Cardiac muscle cell (in vitro differentiated cells and primary cell): ENCODE data around the gene FHOD1. TPM values are rescaled to one million over a fixed set of nuclear protein-coding genes. Genes with fewer than 3 reads are reported as not detected.

Source experiments
- DNase-seq, 2 donors: peaks; one replicate each; pipeline versions ENCODE4 v3.0.0 to v3.0.0-alpha.2; 2010 to 2017; ENCODE audit warnings: low read depth in 1 of 2, low spot score in 1 of 2
- H3K27ac ChIP-seq: fragments of 200-600 bp; sonication (generic); 2 replicates; pipeline ENCODE4 v1.5.1; 2016
- H3K27me3 ChIP-seq: fragments of 200-600 bp; sonication (generic); 2 replicates; pipeline ENCODE4 v1.6.0; 2016; ENCODE audit warnings: control low read depth
- H3K36me3 ChIP-seq: fragments of 200-600 bp; sonication (generic); 2 replicates; pipeline ENCODE4 v1.5.1; 2016; ENCODE audit warnings: control low read depth
- H3K4me1 ChIP-seq: fragments of 200-600 bp; sonication (generic); 2 replicates; pipeline ENCODE4 v1.8.1; 2017; ENCODE audit warnings: low read depth, mild to moderate bottlenecking, mixed run types
- H3K4me3 ChIP-seq: fragments of 200-600 bp; sonication (generic); 2 replicates; pipeline ENCODE4 v1.5.1; 2016; ENCODE audit warnings: mild to moderate bottlenecking
- H3K9me3 ChIP-seq: fragments of 200-600 bp; sonication (generic); 2 replicates; pipeline ENCODE4 v1.5.1; 2017; ENCODE audit warnings: low read depth, mild to moderate bottlenecking, control low read depth
- polyA plus RNA-seq: library from polyadenylated mRNA; unstranded; fragments of >200 nt; fragmentation: Nextera tagmentation; extraction: Ambion mirVana; gene quantifications from 2 replicates; pipeline ENCODE4 v1.2.1, GENCODE V29; 2016
- total RNA-seq: library from RNA; depleted of rRNA; stranded (reverse); fragments of >200 nt; gene quantifications from 2 replicates; pipeline ENCODE4 v1.2.3, GENCODE V29; 2016
- TF ChIP-seq, protein P1 (sequence below): IDR thresholded peaks from 2 replicates; pipeline ENCODE4 v1.5.1; 2012; ENCODE audit warnings: low read depth, mild to moderate bottlenecking, low read length

The FHOD1 gene
- total and polyA plus RNA-seq, 2 experiments from 2014 or later, result 17.9 to 18.5 TPM

DNA sequence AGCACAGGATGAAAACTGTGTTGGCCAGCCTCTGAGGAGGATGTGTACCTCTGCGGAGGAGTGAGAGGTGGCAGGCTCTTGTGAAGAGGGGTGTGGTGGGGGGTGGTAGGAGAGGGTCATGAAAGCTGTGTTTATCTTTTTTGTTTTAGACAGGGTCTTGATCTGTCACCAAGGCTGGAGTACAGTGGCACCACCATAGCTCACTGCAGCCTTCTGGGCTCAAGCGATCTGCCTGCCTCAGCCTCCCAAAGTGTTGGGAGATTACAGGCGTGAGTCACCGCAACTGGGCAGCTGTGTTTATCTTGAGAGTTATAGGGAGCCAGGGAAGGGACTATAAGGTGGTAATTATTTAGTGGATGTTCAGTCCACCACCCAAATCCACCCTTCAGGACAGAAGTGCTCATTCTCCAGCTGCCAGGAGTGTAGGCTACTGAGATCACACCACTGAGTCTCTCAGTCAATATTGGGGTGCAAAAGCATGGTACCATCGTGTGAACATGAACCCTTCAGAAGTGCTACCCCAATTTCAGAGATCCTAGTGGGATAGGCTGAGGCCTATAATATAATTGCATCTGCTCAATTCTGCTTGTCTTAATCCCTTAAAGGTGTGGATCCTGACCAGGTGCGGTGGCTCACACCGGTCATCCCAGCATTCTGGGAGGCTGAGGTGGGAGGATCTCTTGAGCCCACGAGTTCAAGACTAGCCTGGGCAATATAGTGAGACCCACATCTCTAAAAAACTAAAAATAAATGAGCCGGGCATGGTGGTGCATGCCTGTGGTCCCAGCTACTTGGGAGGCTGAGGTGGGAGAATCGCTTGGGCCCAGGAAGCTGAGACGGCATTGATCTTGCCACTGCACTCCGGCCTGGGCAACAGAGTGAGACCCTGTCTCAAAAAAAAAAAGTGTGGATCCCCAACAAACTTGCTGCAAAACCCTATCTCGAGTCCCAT, 56.6 kb downstream of the FHOD1 start:
- H3K4me3 ChIP-seq, result no peak overlapping the region
- TF ChIP-seq, protein P1, sequence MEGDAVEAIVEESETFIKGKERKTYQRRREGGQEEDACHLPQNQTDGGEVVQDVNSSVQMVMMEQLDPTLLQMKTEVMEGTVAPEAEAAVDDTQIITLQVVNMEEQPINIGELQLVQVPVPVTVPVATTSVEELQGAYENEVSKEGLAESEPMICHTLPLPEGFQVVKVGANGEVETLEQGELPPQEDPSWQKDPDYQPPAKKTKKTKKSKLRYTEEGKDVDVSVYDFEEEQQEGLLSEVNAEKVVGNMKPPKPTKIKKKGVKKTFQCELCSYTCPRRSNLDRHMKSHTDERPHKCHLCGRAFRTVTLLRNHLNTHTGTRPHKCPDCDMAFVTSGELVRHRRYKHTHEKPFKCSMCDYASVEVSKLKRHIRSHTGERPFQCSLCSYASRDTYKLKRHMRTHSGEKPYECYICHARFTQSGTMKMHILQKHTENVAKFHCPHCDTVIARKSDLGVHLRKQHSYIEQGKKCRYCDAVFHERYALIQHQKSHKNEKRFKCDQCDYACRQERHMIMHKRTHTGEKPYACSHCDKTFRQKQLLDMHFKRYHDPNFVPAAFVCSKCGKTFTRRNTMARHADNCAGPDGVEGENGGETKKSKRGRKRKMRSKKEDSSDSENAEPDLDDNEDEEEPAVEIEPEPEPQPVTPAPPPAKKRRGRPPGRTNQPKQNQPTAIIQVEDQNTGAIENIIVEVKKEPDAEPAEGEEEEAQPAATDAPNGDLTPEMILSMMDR, result no peak
- no peaks in the 10 kb centered on the region for H3K27me3 ChIP-seq
- H3K4me1 ChIP-seq, result peaks cover 7% of the 10 kb centered on the region
- H3K27ac ChIP-seq, result no peak overlapping the region
- peak in 1 of 2 donors; percentile 37 for DNase-seq
- peaks cover 12% of the 10 kb centered on the region for H3K36me3 ChIP-seq
- H3K9me3 ChIP-seq, result no peaks in the 10 kb centered on the region

DNA sequence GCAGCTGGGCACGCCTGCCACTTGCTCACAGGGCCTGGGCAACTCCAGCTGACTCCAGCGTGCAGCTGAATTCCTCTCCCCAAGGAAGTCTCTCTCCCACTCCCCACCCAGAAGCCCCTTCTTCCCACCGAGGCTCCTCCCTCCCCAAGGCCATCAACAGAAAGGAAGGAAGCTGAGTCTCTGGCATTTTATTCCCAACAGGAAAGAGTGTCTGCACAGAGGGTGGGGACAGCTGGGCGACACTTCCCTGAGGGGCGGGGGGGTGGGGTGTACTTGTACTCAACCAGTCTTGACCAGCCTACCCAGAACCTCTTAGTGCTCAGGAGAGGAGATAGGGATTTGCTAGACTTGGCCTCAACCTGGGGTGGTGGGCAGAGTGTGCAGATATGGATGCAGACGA, 57.2 kb downstream of the FHOD1 start, which contains the start of gene EXOC3L1:
EXOC3L1 (minus strand) TSS at position 96 of the 400 bp plus-strand sequence. CDS start 460 bp downstream, outside the sequence.
- no peak for DNase-seq
- Histone ChIP-seq H3K4me3 (no peak within 1 kb of the TSS), H3K27ac (no peak within 1 kb of the TSS), H3K9me3 (no peaks in the 10 kb centered on the region), H3K4me1 (peaks cover 7% of the 10 kb centered on the region), H3K27me3 (peaks cover 2% of the 10 kb centered on the region), H3K36me3 (peaks cover 6% of the 10 kb centered on the region)
- TF ChIP-seq, protein P1, result no peak

DNA sequence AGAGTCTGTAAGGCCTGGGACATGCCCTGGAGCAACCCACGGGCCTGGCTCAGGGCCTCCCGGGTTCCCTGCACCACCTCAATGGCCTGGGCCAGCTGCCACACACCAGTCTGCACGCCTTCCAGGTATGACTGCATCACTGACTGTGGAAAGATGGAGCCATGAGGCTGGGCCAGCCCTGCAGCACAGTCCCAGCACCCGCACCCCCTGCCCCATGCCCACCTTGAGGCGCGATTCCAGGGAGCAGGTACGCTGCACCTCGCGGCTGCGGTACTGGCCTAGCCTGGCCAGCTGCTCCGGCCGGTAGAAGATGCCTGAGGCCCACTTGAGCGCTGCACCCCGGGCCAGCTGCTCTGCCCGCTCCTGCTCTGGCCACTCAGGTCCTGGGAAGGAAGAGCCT, 58.5 kb downstream of the FHOD1 start:
- Histone ChIP-seq H3K27ac (no peak overlapping the region), H3K36me3 (no peaks in the 10 kb centered on the region), H3K9me3 (no peaks in the 10 kb centered on the region), H3K27me3 (peaks cover 7% of the 10 kb centered on the region), H3K4me1 (peaks cover 7% of the 10 kb centered on the region), H3K4me3 (no peak overlapping the region)
- DNase-seq, result no peak
- TF ChIP-seq, protein P1, result no peak

DNA sequence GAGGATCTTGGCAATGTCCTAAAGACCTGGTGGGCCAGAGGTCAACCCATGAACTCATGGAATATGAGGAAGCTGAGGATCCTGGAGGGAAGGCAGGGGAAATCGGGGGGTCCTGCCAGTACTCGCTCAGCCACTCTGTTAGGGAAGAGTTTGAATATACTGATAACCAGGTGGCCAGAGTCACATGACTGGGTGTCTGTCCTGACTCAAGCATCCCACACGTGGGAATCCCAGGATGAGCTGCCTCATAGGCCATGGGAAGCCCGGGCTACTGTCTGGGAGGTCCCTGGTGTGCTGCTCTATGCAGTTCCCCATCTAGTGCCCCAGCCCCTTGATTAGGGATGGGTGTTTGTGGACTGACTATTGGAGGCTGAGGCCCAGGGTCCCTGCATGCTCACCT, 59.0 kb downstream of the FHOD1 start:
- H3K36me3 ChIP-seq, result no peaks in the 10 kb centered on the region
- H3K4me3 ChIP-seq, result no peak overlapping the region
- no peak for DNase-seq
- no peak overlapping the region for H3K27ac ChIP-seq
- TF ChIP-seq, protein P1, result no peak
- no peaks in the 10 kb centered on the region for H3K9me3 ChIP-seq
- peaks cover 7% of the 10 kb centered on the region for H3K4me1 ChIP-seq
- H3K27me3 ChIP-seq, result peaks cover 7% of the 10 kb centered on the region

DNA sequence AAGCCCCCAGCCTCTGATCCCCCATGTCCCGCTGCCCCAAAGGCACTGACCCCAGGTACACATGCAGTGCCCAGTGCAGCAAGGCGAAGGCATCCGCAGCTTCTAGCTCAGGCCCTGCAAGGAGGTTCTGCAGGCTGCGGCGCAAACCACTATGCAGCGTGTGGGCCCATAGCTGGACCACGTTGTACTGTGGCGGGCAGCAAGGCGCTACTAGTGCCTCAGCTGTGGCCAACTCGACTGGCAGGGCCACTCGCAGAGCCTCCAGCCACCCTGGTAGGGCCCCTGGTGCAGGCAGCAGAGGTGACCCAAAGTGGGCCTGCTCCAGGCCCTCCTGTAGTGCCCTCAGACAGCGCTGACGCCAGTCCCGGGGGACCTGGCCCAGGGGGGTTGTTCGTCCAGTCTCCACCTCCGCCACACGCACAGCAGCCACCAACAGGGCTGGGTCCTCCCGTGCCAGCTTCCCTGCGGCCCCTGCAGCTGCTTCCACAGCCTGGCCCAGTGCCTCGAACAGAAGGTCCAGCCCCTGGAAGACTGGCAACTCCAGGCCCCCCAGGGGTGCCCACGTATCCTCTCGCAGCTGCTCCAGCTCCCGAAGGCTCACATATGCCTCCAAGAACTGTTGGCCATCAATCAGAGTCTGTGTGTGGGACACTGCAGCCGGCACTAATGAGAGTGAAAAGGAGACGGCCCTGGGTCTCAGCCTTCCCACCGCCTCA, 59.9 kb downstream of the FHOD1 start:
- Histone ChIP-seq H3K36me3 (no peaks in the 10 kb centered on the region), H3K4me3 (no peak overlapping the region), H3K27ac (no peak overlapping the region), H3K27me3 (peaks cover 7% of the 10 kb centered on the region), H3K4me1 (peaks cover 4% of the 10 kb centered on the region), H3K9me3 (no peaks in the 10 kb centered on the region)
- DNase-seq, result no peak
- TF ChIP-seq, protein P1, result no peak
